ENCODE measurements around the gene ZNF436. TPM values are rescaled to one million over a fixed set of nuclear protein-coding genes. Genes with fewer than 3 reads are reported as not detected.

Gene ZNF436
- total RNA-seq, 1 donor from 2014 or later = 37.6 TPM

Other genes with a start within 250 kb of the ZNF436 start
- gene LUZP1, start 201.0 kb downstream of the ZNF436 start, total RNA-seq = 51.9 and 66.4 TPM in 2 replicates
- gene HTR1D, start 152.3 kb downstream of the ZNF436 start, total RNA-seq = 0.28 and 0.85 TPM in 2 replicates
- 65.7 and 133 TPM in 2 replicates for gene HNRNPR, start 25.6 kb downstream of the ZNF436 start, total RNA-seq
- 0.60 and 1.7 TPM in 2 replicates for gene TCEA3, start 54.9 kb upstream of the ZNF436 start, total RNA-seq
- 15.7 and 25.5 TPM in 2 replicates for gene ASAP3, start 114.3 kb upstream of the ZNF436 start, total RNA-seq
- gene E2F2, start 161.4 kb upstream of the ZNF436 start, total RNA-seq = 1.9 and 4.6 TPM in 2 replicates
- 407 and 906 TPM in 2 replicates for gene ID3, start 189.7 kb upstream of the ZNF436 start, total RNA-seq